T47D (cell line): ENCODE data around the gene UQCRC1.

Experiments
- DNase-seq, 2 experiments: peaks; one replicate each; pipeline versions ENCODE4 v3.0.0 to v3.0.0-alpha.2; 2011 to 2012; ENCODE audit warnings: low read depth in 1 of 2, low spot score in 1 of 2
- JUND ChIP-seq: IDR thresholded peaks from 2 replicates; pipeline ENCODE4 v1.6.1; 2012; ENCODE audit warnings: low read depth
- in situ Hi-C: cut with HindIII; loops from 2 replicates; pipeline ENCODE4 v1.10.0; 2016; ENCODE audit warnings: low sequenced_read_pairs, low pct_unique_long_range_greater_than_20kb

UQCRC1 gene

DNA sequence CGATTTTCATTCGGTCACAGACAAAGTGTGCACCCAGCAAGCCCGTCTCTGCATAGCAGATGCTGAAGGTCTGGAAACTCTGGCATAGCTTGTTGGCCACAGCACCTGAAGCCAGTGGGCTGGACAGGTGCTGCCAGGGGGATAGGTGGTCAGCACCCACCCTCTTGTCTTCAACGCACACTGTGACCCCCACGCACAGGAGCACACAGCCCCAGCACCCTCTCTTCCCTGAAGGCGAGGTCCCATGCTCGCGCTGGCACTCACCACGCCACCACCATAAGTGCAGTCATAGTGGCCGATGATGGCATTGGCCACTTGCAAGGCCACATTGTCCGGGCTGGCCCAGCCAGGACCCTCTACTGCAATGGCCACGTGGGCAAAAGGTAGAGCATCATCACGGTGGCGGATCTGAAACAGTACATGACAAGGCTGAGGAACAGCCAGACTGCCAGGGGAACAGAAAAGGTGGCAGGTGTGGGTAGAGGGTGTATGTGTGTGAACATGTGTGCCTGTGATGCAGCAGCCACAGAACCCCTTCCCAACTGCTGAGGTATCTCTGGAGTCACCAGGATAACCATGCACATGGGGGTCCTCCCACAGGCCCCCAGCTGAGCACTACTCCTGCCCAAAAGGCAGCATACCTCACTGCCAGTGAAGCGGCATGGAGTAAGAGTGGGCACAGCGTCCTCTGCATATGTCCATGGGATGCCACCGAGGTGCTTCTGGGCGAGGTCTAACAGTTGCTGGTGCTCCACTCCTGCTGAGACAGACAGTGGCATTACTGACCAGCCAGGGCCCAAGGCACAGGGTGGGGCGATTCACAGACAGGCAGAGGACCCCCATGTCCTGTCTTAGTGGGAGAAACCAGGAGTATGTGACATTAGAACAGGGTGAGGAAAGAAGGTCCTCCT lies 8.5 kb downstream of the UQCRC1 start:
- DNase-seq: no peak
- in situ Hi-C loops: no loop called here
- no peak for TF ChIP-seq JUND

DNA sequence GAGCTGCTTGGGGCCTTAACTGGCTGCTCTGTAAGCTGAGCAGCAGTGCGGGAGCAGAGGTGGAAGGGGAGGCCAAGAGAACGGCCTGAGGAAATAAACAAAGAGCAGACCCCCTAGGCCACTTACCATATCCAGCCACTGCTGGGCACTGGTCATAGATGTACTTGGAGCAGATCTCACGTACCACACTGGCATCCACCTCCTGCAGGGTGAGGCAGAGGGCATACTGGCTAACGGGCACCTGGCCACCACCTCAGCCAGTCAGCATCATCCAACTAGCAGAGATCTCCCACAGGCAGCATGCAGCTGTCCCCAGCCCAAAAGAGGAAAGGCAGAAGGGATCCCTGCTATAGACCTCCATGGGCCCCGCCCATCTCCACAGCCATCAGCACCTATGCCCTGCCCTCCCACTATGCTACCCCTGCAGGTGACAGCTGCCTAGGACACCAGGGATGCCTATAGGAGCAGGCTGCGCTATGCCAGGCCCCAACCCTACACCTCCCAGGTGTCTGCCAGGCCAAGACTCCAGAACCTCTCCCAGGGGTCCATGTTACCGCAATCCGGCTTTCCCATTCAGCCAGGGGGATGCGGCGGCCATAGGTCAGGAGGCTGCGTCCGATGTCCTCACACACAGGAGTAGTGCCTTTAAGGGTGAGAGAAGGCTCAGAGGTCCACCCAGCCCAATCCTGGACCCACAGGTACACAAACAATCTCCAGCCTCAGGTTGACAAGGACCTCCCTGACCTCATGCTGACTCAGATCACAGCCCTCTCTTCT lies 9.7 kb downstream of the UQCRC1 start:
- TF ChIP-seq JUND: no peak
- in situ Hi-C loops: no loop called here

DNA sequence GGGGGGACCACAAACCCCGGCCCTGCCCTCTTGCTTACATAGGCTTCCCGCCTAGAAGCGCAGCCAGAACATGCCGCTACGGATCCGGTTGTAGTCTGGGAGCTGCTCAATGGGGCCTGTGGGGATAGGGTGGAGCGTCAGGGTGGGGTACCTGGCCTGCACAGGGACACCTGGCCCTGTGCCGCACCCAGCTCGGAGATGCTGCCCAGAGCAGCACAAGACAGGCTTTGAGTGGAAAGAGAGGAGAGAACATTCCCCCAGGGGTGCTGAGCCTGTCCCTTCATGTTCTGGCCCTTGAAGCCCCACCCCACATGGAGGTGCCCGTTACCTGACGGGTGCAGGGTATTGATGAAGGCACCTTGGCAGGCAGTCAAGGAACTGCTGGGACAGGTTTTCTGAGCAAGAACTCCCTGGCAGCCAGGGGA lies 10.4 kb downstream of the UQCRC1 start:
- TF ChIP-seq JUND: no peak
- in situ Hi-C loops: no loop called here
- DNase-seq: peak; percentile 52 to 92

More for the DNA sequence above, 9.7 kb downstream of the UQCRC1 start:
- DNase-seq: no peak

DNA sequence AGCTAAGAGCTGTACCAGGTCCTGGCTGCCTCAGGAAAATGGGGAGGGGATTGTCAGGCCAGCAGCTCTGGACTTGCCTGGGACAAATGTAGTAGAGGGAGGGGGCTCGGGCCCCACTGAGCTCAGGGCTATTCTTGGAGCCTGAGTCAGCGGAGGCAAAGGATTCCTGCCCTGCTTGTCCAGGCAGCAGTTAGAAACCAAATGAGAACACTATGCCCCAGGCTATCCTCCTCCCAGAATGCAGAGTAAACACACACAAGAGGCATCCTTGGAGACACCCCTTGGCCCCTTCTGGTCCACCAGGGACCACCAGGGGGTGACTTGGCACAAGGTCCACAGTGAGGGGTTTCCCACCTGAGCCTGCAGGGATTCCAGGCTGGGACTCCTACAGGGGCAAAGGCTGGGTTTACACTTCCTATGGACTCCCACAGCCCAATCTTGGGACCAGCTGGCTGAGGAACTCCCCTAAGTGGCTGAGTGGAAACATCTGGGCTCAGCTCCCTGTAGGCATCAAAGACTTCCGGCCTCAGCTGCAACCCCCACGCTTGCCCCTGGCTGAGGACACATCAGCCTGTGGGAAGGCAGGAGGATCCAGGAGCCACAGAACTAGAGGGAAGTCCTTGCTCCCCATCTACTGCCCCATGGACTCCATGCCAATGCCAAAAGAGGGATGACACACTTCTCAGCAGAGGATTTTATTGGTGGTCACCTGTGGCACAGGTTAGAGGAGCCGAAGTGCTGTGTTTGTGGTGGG lies 10.9 kb downstream of the UQCRC1 start:
- in situ Hi-C loops: no loop called here
- peak; percentile 64 to 91 for DNase-seq
- no peak for TF ChIP-seq JUND

DNA sequence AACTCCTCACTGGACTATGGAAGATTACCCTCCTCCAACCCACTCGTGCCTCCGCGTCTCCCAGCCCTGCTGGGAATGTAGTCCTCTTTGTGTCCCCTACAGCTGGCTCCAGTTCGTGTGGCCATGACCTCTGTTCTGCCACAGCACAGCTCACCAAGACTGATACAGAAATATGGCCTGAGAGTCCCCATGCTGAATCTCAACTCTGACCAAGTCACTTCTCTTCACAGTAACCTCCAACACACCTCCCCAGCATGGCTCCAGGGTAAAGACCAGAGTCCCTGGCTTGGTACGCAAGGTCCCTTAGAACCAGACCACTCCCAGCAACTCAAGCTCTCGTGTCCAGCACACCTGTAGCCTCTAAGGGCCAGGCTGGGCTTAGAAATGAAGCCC lies 12.0 kb downstream of the UQCRC1 start:
- in situ Hi-C loops: no loop called here
- DNase-seq: no peak
- TF ChIP-seq JUND: no peak

DNA sequence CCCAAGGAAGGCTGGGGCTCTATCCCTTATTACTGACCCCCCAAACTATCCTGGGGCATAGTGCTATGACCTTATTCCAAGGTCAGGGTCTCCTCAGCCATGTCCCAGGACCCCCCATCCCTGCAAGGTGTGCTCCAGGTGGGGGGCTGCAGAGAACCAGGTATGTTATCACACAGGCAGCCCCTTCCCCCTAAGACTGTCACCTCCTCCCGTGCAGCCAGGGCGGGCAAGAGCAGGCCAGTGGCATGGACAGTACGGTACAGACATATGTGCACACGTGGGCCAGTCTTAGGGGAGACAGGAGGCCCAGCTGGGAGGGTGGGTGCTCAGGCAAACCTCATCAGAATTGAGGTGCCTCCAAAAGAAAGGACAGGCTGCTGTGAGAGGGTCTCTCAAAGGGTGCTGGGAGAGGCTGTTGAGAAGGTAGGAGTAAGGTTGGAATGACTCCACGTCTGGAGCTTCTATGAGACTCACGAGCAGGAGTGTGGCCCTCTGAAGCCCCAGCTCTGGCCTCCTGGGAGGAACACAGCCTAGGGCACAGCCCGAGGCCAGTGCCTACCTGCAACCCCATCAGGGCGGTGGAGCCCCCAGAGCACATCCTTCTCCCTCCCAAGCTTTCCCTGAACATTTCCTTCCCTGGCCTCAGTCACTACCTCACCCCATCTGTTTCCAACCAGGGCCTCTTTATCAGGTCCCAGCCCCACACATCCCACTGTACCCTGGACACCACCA lies 12.6 kb downstream of the UQCRC1 start:
- TF ChIP-seq JUND: no peak
- in situ Hi-C loops: no loop called here
- DNase-seq: no peak

DNA sequence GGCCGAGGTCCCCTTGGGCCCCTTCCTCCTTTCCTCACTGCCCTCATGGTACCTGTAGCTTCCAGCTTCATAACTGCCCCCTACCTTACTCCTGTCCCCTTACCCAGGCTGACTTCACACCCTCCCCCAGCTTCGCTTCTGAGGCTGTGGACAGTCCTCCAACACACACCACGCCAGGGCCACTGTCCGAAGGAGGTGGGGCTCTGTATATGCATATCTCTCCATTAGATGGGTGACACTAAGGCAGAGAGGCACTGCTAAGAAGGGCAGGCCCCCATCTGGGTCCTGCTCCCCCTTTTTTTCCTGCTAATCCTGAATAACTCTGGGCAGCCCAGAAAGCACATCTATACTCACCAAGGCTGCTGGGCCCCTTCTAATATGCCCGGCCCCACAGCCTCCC lies 13.3 kb downstream of the UQCRC1 start:
- in situ Hi-C loops: no loop called here
- no peak for TF ChIP-seq JUND
- DNase-seq: no peak

DNA sequence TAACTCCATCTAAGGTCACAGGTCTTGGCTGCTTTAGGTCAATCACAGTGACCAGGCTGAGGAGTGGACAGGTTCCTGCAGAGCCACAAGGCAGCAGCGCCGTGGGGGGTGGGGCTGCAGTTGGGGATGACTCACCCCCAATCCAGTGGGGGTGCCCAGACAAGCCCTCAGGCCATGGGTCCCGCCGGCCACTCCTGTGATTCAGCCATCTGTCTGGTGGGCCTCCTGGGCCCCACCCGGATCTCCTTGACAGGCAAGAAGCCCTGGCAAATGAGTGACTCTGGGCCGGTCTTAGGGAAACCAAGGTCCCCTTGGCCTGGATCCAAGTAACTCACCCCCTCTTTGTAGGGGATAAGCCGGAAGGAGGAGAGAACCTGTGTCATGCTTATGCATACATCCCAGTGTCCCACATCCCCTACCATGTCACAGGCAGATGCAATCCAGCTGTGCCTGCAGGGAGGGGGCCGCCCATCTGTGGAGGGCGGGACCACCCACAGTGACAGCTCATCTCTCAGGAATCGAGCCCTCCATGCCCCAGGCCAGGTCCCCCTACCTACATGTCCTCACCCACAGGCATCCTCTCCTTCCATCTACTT lies 13.8 kb downstream of the UQCRC1 start:
- in situ Hi-C loops: no loop called here
- DNase-seq: peak in 1 of 2 experiments; percentile 9
- no peak for TF ChIP-seq JUND

DNA sequence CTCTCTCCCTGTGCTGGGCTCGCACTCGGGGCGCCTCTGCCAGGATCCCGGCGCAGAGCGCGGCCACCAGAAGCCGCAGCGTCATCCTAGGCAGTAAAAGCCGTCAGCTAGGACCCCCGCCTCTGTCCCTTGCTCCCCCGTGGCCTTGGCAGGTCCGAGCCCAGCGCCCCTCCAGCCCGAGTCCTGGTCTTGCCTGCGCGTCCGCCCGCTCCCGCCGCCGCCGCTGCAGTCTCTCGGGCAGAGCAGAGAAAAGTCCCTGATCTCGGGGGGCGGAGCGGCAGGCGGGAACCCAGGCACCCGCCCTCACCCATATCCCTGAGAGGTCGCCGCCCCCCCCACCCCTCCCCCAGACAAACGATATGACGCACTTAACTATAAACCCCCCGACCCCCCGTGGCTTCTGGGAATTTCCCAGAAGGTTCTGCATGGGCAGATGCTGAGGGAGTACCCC lies 14.3 kb downstream of the UQCRC1 start, which contains the start of gene COL7A1:
Gene COL7A1, minus strand, starts transcription at position 255 of the 451 bp plus-strand sequence. Its CDS starts 170 bp downstream, at position 85.
- in situ Hi-C loops: no loop called here
- TF ChIP-seq JUND: no peak
- no peak for DNase-seq

DNA sequence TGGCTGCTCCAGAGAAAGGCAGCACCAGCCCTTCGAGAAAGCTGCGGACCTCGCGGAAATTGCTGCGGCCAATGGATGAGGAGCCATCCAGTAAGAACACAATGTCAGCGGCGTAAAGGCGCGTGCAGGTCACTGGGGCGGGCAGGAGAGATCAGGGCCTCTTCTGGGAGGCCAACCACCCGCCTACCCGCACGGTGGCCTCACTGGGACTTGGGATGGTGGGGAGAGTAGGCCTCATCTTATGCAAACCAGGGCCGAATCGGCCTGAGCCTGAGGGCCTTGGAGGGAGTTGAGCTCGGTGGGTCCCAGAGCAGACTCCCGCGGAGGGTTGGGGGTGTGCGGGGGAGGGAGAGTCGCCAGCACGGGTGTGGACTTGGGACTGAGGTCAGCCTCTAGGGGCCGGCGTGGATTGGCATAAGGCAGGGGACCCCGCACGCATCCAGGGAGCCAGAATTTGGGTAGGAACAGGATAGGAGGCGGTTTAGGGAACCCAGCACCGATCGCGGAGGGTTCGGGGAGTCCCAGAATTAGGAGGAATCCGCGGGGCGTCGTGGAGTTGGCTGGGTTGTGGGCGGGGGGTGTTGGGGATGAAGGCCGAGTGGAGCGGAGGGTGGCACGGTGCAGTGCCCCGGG lies 14.9 kb downstream of the UQCRC1 start:
- no peak for DNase-seq
- in situ Hi-C loops: no loop called here
- TF ChIP-seq JUND: no peak

DNA sequence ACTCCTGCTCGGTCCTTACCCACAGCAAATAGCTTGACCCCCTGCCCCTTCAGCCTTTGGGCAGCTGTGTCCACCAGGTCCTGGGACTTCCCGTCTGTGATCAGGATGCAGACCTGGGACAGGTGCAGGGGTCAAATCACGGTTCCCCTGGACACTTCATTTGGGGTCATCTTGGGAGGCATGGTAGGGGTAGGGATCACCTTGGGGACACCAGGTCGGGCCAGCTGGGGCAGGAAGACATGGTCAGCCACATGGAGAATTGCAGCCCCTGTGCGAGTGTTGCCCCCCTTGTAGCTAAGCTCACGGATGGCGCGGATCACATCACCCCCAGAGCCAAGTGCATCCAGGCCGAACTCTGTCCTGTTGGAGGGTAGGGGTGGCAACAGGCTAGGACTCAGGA lies 16.1 kb downstream of the UQCRC1 start:
- no peak for DNase-seq
- in situ Hi-C loops: no loop called here
- TF ChIP-seq JUND: no peak
